ENCODE results near the gene PKIG.
"Not testable (repeated sequence)": the region's sequence is repeated elsewhere in the genome, so short reads cannot be mapped to it uniquely, and the experiment has no call there.

PKIG gene

GRCh38 chr20:44643596-44644229 lies 61.3 kb downstream of the PKIG start:
- peak; percentile 34 for DNase-seq

- DNase-seq = no peak
Observed at GRCh38 chr20:44644230-44644617, 61.8 kb downstream of the PKIG start.

GRCh38 chr20:44644667-44645131 lies 62.3 kb downstream of the PKIG start:
- no peak for DNase-seq

GRCh38 chr20:44646023-44646640 lies 63.8 kb downstream of the PKIG start:
- peak; percentile 52 for DNase-seq

GRCh38 chr20:44646641-44647274 lies 64.4 kb downstream of the PKIG start:
- DNase-seq = no peak

- no peak for DNase-seq
Observed at GRCh38 chr20:44648068-44648467, 65.7 kb downstream of the PKIG start.

- no peak for DNase-seq
Observed at GRCh38 chr20:44648579-44648978, 66.2 kb downstream of the PKIG start.

- no peak for DNase-seq
Observed at GRCh38 chr20:44649126-44649525, 66.7 kb downstream of the PKIG start.

GRCh38 chr20:44649976-44650375 lies 67.6 kb downstream of the PKIG start:
- DNase-seq = no peak

- DNase-seq = no peak
Observed at GRCh38 chr20:44650771-44651433, 68.5 kb downstream of the PKIG start.

GRCh38 chr20:44651434-44651683 lies 69.0 kb downstream of the PKIG start:
- no peak for DNase-seq

- peak; percentile 34 for DNase-seq
Observed at GRCh38 chr20:44651684-44652423, 69.5 kb downstream of the PKIG start, which contains the start of gene ADA. ADA (minus strand) TSS chr20:44651699; CDS start chr20:44651607, 92 bp downstream.

GRCh38 chr20:44653546-44653945 lies 71.2 kb downstream of the PKIG start:
- DNase-seq = no peak

GRCh38 chr20:44654210-44654609 lies 71.8 kb downstream of the PKIG start:
- DNase-seq = not testable (repeated sequence)

GRCh38 chr20:44656448-44656847 lies 74.1 kb downstream of the PKIG start:
- DNase-seq = no peak

GRCh38 chr20:44657875-44658274 lies 75.5 kb downstream of the PKIG start:
- no peak for DNase-seq

GRCh38 chr20:44658810-44659209 lies 76.4 kb downstream of the PKIG start:
- no peak for DNase-seq

GRCh38 chr20:44659931-44660330 lies 77.6 kb downstream of the PKIG start:
- DNase-seq = no peak

GRCh38 chr20:44660581-44660980 lies 78.2 kb downstream of the PKIG start:
- DNase-seq = no peak

- no peak for DNase-seq
Observed at GRCh38 chr20:44662261-44662660, 79.9 kb downstream of the PKIG start.

GRCh38 chr20:44664131-44664530 lies 81.8 kb downstream of the PKIG start:
- no peak for DNase-seq

GRCh38 chr20:44666066-44666465 lies 83.7 kb downstream of the PKIG start:
- DNase-seq = no peak

Data from NCI-H2029 (cell line).